ENCODE results near the gene PRPF38A.

- no peak for TF ChIP-seq CHD2 (IDR thresholded peaks at IDR 0.05; ENCODE audit: low read length, partially characterized antibody)
- TF ChIP-seq ZBTB33 (IDR thresholded peaks at IDR 0.05; ENCODE audit: borderline replicate concordance, low read depth) = no peak
- no peak for TF ChIP-seq CTCF (IDR thresholded peaks at IDR 0.05)
- TF ChIP-seq RAD21 (IDR thresholded peaks at IDR 0.05; ENCODE audit: low read length) = no peak
- TF ChIP-seq USF2 (IDR thresholded peaks at IDR 0.05; ENCODE audit: borderline replicate concordance, low read depth, low read length) = no peak
- no peak for TF ChIP-seq RCOR1 (IDR thresholded peaks at IDR 0.05; ENCODE audit: low read length)
- no peak for TF ChIP-seq EZH2phosphoT487 (IDR thresholded peaks at IDR 0.05; ENCODE audit: borderline replicate concordance, low read depth)
- TF ChIP-seq EP300 (IDR thresholded peaks at IDR 0.05; ENCODE audit: borderline replicate concordance in 1 of 2, low read depth in 1 of 2, low read length in 1 of 2) = no peak
- TF ChIP-seq NFIC (IDR thresholded peaks at IDR 0.05; ENCODE audit: borderline replicate concordance) = no peak
Observed at GRCh38 chr1:52454127-52454526, 49.7 kb downstream of the PRPF38A start.

All from SK-N-SH (cell line).